Measurements from ENCODE around the gene PALM2AKAP2.

PALM2AKAP2 gene

GRCh38 chr9:109802491-109802890, 22.5 kb downstream of the PALM2AKAP2 start:
- no peak for TF ChIP-seq CTCF (IDR thresholded peaks at IDR 0.05; ENCODE audit: low read depth, low read length)
- DNase-seq, result no peak
- H3K36me3 ChIP-seq, result no peaks in the 10 kb centered on the region
- no peak overlapping the region for H3K27ac ChIP-seq
- no peaks in the 10 kb centered on the region for H3K9me3 ChIP-seq (ENCODE audit: severe bottlenecking)
- H3K4me3 ChIP-seq (ENCODE audit: low read depth, low read length), result no peak overlapping the region
- peaks cover 96% of the 10 kb centered on the region for H3K27me3 ChIP-seq (ENCODE audit: insufficient read depth, low read depth, severe bottlenecking)

GRCh38 chr9:109805050-109805449, 25.1 kb downstream of the PALM2AKAP2 start:
- Histone ChIP-seq H3K36me3 (no peaks in the 10 kb centered on the region), H3K27me3 (ENCODE audit: insufficient read depth, low read depth, severe bottlenecking) (peaks cover 96% of the 10 kb centered on the region), H3K9me3 (ENCODE audit: severe bottlenecking) (no peaks in the 10 kb centered on the region), H3K4me3 (ENCODE audit: low read depth, low read length) (no peak overlapping the region), H3K27ac (no peak overlapping the region)
- no peak for TF ChIP-seq CTCF (IDR thresholded peaks at IDR 0.05; ENCODE audit: low read depth, low read length)
- no peak for DNase-seq

- no peaks in the 10 kb centered on the region for H3K9me3 ChIP-seq (ENCODE audit: severe bottlenecking)
- peaks cover 99% of the 10 kb centered on the region for H3K27me3 ChIP-seq (ENCODE audit: insufficient read depth, low read depth, severe bottlenecking)
- no peak overlapping the region for H3K27ac ChIP-seq
- no peak overlapping the region for H3K4me3 ChIP-seq (ENCODE audit: low read depth, low read length)
- H3K36me3 ChIP-seq, result no peaks in the 10 kb centered on the region
- no peak for DNase-seq
- no peak for TF ChIP-seq CTCF (IDR thresholded peaks at IDR 0.05; ENCODE audit: low read depth, low read length)
These were observed 26.6 kb downstream of the PALM2AKAP2 start for GRCh38 chr9:109806506-109807115.

- no peak for TF ChIP-seq CTCF (IDR thresholded peaks at IDR 0.05; ENCODE audit: low read depth, low read length)
- Histone ChIP-seq H3K27me3 (ENCODE audit: insufficient read depth, low read depth, severe bottlenecking) (peaks cover 100% of the 10 kb centered on the region), H3K9me3 (ENCODE audit: severe bottlenecking) (no peaks in the 10 kb centered on the region), H3K27ac (no peak overlapping the region), H3K4me3 (ENCODE audit: low read depth, low read length) (no peak overlapping the region), H3K36me3 (no peaks in the 10 kb centered on the region)
- DNase-seq, result no peak
These were observed 31.9 kb downstream of the PALM2AKAP2 start for GRCh38 chr9:109811876-109812275.

GRCh38 chr9:109812331-109812730, 32.3 kb downstream of the PALM2AKAP2 start:
- Histone ChIP-seq H3K9me3 (ENCODE audit: severe bottlenecking) (no peaks in the 10 kb centered on the region), H3K27me3 (ENCODE audit: insufficient read depth, low read depth, severe bottlenecking) (peaks cover 100% of the 10 kb centered on the region), H3K4me3 (ENCODE audit: low read depth, low read length) (no peak overlapping the region), H3K36me3 (no peaks in the 10 kb centered on the region), H3K27ac (no peak overlapping the region)
- DNase-seq, result no peak
- TF ChIP-seq CTCF (IDR thresholded peaks at IDR 0.05; ENCODE audit: low read depth, low read length), result no peak

GRCh38 chr9:109812818-109813281, 32.9 kb downstream of the PALM2AKAP2 start:
- TF ChIP-seq CTCF (IDR thresholded peaks at IDR 0.05; ENCODE audit: low read depth, low read length), result no peak
- Histone ChIP-seq H3K36me3 (no peaks in the 10 kb centered on the region), H3K27ac (no peak overlapping the region), H3K4me3 (ENCODE audit: low read depth, low read length) (no peak overlapping the region), H3K9me3 (ENCODE audit: severe bottlenecking) (no peaks in the 10 kb centered on the region), H3K27me3 (ENCODE audit: insufficient read depth, low read depth, severe bottlenecking) (peaks cover 100% of the 10 kb centered on the region)
- no peak for DNase-seq

Measured in WERI-Rb-1 (cell line).